NCI-H524 treated with DMSO at 0.1 percent for 48 hours (cell line): ENCODE results near the gene TAF1D.
"Not testable (repeated sequence)": the region's sequence is repeated elsewhere in the genome, so short reads cannot be mapped to it uniquely, and the experiment has no call there.

Experiments used
- DNase-seq: peaks from one replicate; lab custom pipeline; 2025; lab: John Stamatoyannopoulos, UW

The TAF1D gene

GRCh38 chr11:93741094-93741881, at the start of gene TAF1D, which contains the start of gene C11orf54:
Gene TAF1D, minus strand, starts transcription at chr11:93741495. Its CDS starts 2,191 bp downstream, at chr11:93739304.
Gene C11orf54, plus strand, starts transcription at chr11:93741672. Its CDS starts 5,722 bp downstream, at chr11:93747394.
- peak; percentile 76 for DNase-seq

GRCh38 chr11:93784935-93785360, 43.7 kb upstream of the TAF1D start:
- no peak for DNase-seq

GRCh38 chr11:93784145-93784934, 43.0 kb upstream of the TAF1D start, which contains the start of gene MED17:
Gene MED17, plus strand, starts transcription at chr11:93784282. Its CDS starts 232 bp downstream, at chr11:93784514.
- DNase-seq: peak; percentile 17

- no peak for DNase-seq
Measured at GRCh38 chr11:93783765-93784144, 42.5 kb upstream of the TAF1D start.

- DNase-seq: no peak
Measured at GRCh38 chr11:93783362-93783761, 42.1 kb upstream of the TAF1D start.

GRCh38 chr11:93775289-93775688, 34.0 kb upstream of the TAF1D start:
- DNase-seq: no peak

- not testable (repeated sequence) for DNase-seq
Measured at GRCh38 chr11:93774560-93774959, 33.3 kb upstream of the TAF1D start.

GRCh38 chr11:93773601-93774200, 32.4 kb upstream of the TAF1D start:
- DNase-seq: no peak

GRCh38 chr11:93773045-93773477, 31.8 kb upstream of the TAF1D start:
- DNase-seq: no peak

GRCh38 chr11:93772123-93772522, 30.8 kb upstream of the TAF1D start:
- DNase-seq: no peak

GRCh38 chr11:93770160-93770559, 28.9 kb upstream of the TAF1D start:
- DNase-seq: no peak

- DNase-seq: no peak
Measured at GRCh38 chr11:93767018-93767417, 25.7 kb upstream of the TAF1D start.

- no peak for DNase-seq
Measured at GRCh38 chr11:93766504-93766903, 25.2 kb upstream of the TAF1D start.

GRCh38 chr11:93765551-93765950, 24.3 kb upstream of the TAF1D start:
- DNase-seq: no peak

- DNase-seq: no peak
Measured at GRCh38 chr11:93761910-93762309, 20.6 kb upstream of the TAF1D start.

- not testable (repeated sequence) for DNase-seq
Measured at GRCh38 chr11:93759123-93759522, 17.8 kb upstream of the TAF1D start.

- DNase-seq: no peak
Measured at GRCh38 chr11:93757924-93758865, 16.9 kb upstream of the TAF1D start.

- DNase-seq: no peak
Measured at GRCh38 chr11:93757301-93757700, 16.0 kb upstream of the TAF1D start.

- no peak for DNase-seq
Measured at GRCh38 chr11:93756748-93757147, 15.5 kb upstream of the TAF1D start.

- no peak for DNase-seq
Measured at GRCh38 chr11:93753241-93753640, 11.9 kb upstream of the TAF1D start.

GRCh38 chr11:93751001-93751400, 9.7 kb upstream of the TAF1D start:
- DNase-seq: no peak
